RWPE2 (cell line): ENCODE data around the gene STARD5.

Experiments used
- ATAC-seq: fragments of 200-7000 bp; cut with Tn5 transposase; 3 replicates; pipeline ENCODE4 v1.9.1; 2021; ENCODE audit warnings: low read depth
- DNase-seq: peaks from one replicate; pipeline ENCODE4 v3.0.0-alpha.2; 2020; ENCODE audit warnings: low spot score
- H3K27ac ChIP-seq: fragments of 450-650 bp; 2 replicates; pipeline ENCODE4 v1.5.1; 2017; ENCODE audit warnings: mild to moderate bottlenecking; ENCODE audit not compliant: poor library complexity, severe bottlenecking
- H3K27me3 ChIP-seq: fragments of 250-450 bp; sonication (Bioruptor Pico); 2 replicates; pipeline ENCODE4 v1.5.1; 2021; ENCODE audit warnings: mild to moderate bottlenecking, moderate library complexity; ENCODE audit not compliant: insufficient read depth, poor library complexity, severe bottlenecking
- H3K36me3 ChIP-seq: fragments of 250-450 bp; sonication (Bioruptor Pico); 2 replicates; pipeline ENCODE4 v1.5.1; 2020; ENCODE audit warnings: low read depth, mild to moderate bottlenecking, moderate library complexity
- H3K4me1 ChIP-seq: fragments of 250-450 bp; sonication (Bioruptor Pico); 2 replicates; pipeline ENCODE4 v1.5.1; 2021; ENCODE audit warnings: mild to moderate bottlenecking, moderate library complexity; ENCODE audit not compliant: insufficient read depth, poor library complexity, severe bottlenecking
- H3K4me3 ChIP-seq: fragments of 250-450 bp; sonication (Bioruptor Pico); 2 replicates; pipeline ENCODE4 v1.5.1; 2021; ENCODE audit warnings: mild to moderate bottlenecking, moderate library complexity; ENCODE audit not compliant: severe bottlenecking
- H3K9me3 ChIP-seq: fragments of 250-450 bp; sonication (Bioruptor Pico); 2 replicates; pipeline ENCODE4 v1.5.1; 2021; ENCODE audit warnings: mild to moderate bottlenecking, moderate library complexity; ENCODE audit not compliant: severe bottlenecking
- CTCF ChIP-seq: fragments of 450-650 bp; IDR thresholded peaks from one replicate; pipeline ENCODE4 v1.5.1; 2017; ENCODE audit warnings: mild to moderate bottlenecking, moderate library complexity; ENCODE audit not compliant: poor library complexity, severe bottlenecking

STARD5 gene

GRCh38 chr15:81259760-81260298 lies 64.1 kb downstream of the STARD5 start:
- H3K4me3 ChIP-seq = no peak overlapping the region
- H3K27me3 ChIP-seq = no peaks in the 10 kb centered on the region
- TF ChIP-seq CTCF = no peak
- H3K9me3 ChIP-seq = no peaks in the 10 kb centered on the region
- no peaks in the 10 kb centered on the region for H3K4me1 ChIP-seq
- H3K36me3 ChIP-seq = no peaks in the 10 kb centered on the region
- no peak overlapping the region for H3K27ac ChIP-seq
- DNase-seq (no peak), ATAC-seq (no peak; the same call in 2 of the 3 replicates)
